AG04449 (cell line): Measurements from ENCODE around the gene PAQR7.
"Not testable (repeated sequence)": the region's sequence is repeated elsewhere in the genome, so short reads cannot be mapped to it uniquely, and the experiment has no call there.

Experiments
- CTCF ChIA-PET: fragments of 350-600 bp; formaldehyde crosslinking; extraction: SDS; loops from one replicate; lab custom pipeline; 2021; ENCODE audit warnings: antibody characterized with exemption; lab: Yijun Ruan, JAX
- POLR2A ChIA-PET: fragments of 400-600, 350-600 bp; formaldehyde crosslinking; extraction: SDS; loops from one replicate; lab custom pipeline; 2020; ENCODE audit warnings: antibody characterized with exemption, inconsistent platforms; lab: Yijun Ruan, JAX
- DNase-seq: peaks from one replicate; pipeline ENCODE4 v3.0.0-alpha.2; 2010; ENCODE audit warnings: low read depth, low spot score
- H3K4me3 ChIP-seq: 2 replicates; pipeline ENCODE4 v1.5.1; 2011; ENCODE audit warnings: low read depth, mild to moderate bottlenecking, control low read depth, low read length
- CTCF ChIP-seq: IDR thresholded peaks from one replicate; pipeline ENCODE4 v1.5.1; 2011; ENCODE audit warnings: mild to moderate bottlenecking, moderate library complexity, low read length, control low read depth, inconsistent platforms; ENCODE audit not compliant: insufficient read depth; ENCODE audit errors: missing control alignments

Gene PAQR7

GRCh38 chr1:25845664-25846063, 29.8 kb downstream of the PAQR7 start:
- ChIA-PET POLR2A (no interaction called here), CTCF (interaction anchor here (1.3 to 1.4 kb wide), 3 partner anchors 17 to 237 kb away, joined by 3 to 7 read pairs (median 3); no protein-coding TSS in a partner anchor)
- H3K4me3 ChIP-seq, result no peak overlapping the region
- no peak for DNase-seq
- TF ChIP-seq CTCF, result no peak

- H3K4me3 ChIP-seq, result no peak overlapping the region
- ChIA-PET POLR2A (no interaction called here), CTCF (interaction anchor here (1.3 to 1.4 kb wide), 4 partner anchors 11 to 236 kb away, joined by 3 to 7 read pairs (median 3); no protein-coding TSS in a partner anchor)
- TF ChIP-seq CTCF, result no peak
- no peak for DNase-seq
These were observed 30.8 kb downstream of the PAQR7 start for GRCh38 chr1:25844536-25845337.

- no peak for DNase-seq
- TF ChIP-seq CTCF, result no peak
- POLR2A ChIA-PET, result no interaction called here
- CTCF ChIA-PET, result interaction anchor here (1.3 kb wide), 1 partner anchor 10 kb away, joined by 3 read pairs; no protein-coding TSS in a partner anchor
- H3K4me3 ChIP-seq, result no peak overlapping the region
These were observed 32.0 kb downstream of the PAQR7 start for GRCh38 chr1:25843483-25843882.

GRCh38 chr1:25839808-25840207, 35.7 kb downstream of the PAQR7 start:
- DNase-seq, POLR2A ChIA-PET, H3K4me3 ChIP-seq: not testable (repeated sequence)
- CTCF ChIA-PET, result interaction anchor here (0.7 to 1.9 kb wide), 6 partner anchors 9 to 158 kb away, joined by 3 to 4 read pairs (median 4); partner anchors contain the start of genes PAFAH2 and PAQR7

- TF ChIP-seq CTCF, result peak; percentile 27
- no peak for DNase-seq
- ChIA-PET CTCF (interaction anchor here (1.0 to 1.5 kb wide), 9 partner anchors 8 to 307 kb away, joined by 3 to 7 read pairs (median 3); no protein-coding TSS in a partner anchor), POLR2A (interaction anchor here (0.6 kb wide), 1 partner anchor 443 kb away, joined by 3 read pairs; no protein-coding TSS in a partner anchor)
- H3K4me3 ChIP-seq, result no peak overlapping the region
These were observed 38.1 kb downstream of the PAQR7 start for GRCh38 chr1:25837262-25837875.

- no peak for TF ChIP-seq CTCF
- no peak overlapping the region for H3K4me3 ChIP-seq
- ChIA-PET POLR2A (no interaction called here), CTCF (interaction anchor here (1.0 to 1.5 kb wide), 9 partner anchors 8 to 308 kb away, joined by 3 to 7 read pairs (median 3); no protein-coding TSS in a partner anchor)
- no peak for DNase-seq
These were observed 38.8 kb downstream of the PAQR7 start for GRCh38 chr1:25836695-25837094.
